Nephron (organoid): Measurements from ENCODE around the gene PNRC2.
"Not testable (repeated sequence)": the region's sequence is repeated elsewhere in the genome, so short reads cannot be mapped to it uniquely, and the experiment has no call there.

Experiments
- H3K27ac Mint-ChIP-seq, 3 experiments: 2 replicates each; pipeline ENCODE4 v1.8.0; 2020; ENCODE audit warnings: mixed read lengths in 3 of 3, mild to moderate bottlenecking in 2 of 3, moderate library complexity in 1 of 3
- H3K27me3 Mint-ChIP-seq: 2 replicates; pipeline ENCODE4 v1.8.0; 2021; ENCODE audit warnings: low read depth, mild to moderate bottlenecking, moderate library complexity, mixed read lengths
- H3K36me3 Mint-ChIP-seq: 2 replicates; pipeline ENCODE4 v1.8.0; 2020; ENCODE audit warnings: low read depth, mixed read lengths
- H3K4me1 Mint-ChIP-seq: 2 replicates; pipeline ENCODE4 v1.8.0; 2020; ENCODE audit warnings: mixed read lengths
- H3K4me3 Mint-ChIP-seq, 3 experiments: 2 replicates each; pipeline ENCODE4 v1.8.0; 2020; ENCODE audit warnings: mild to moderate bottlenecking in 3 of 3, mixed read lengths in 3 of 3, moderate library complexity in 2 of 3
- H3K9me3 Mint-ChIP-seq: 2 replicates; pipeline ENCODE4 v1.8.0; 2020; ENCODE audit warnings: mixed read lengths
- TF ChIP-seq, protein P1 (sequence below), 3 experiments: fragments of 200-600 bp; sonication (generic); IDR thresholded peaks; one replicate each; pipeline ENCODE4 v1.5.0; 2021; ENCODE audit warnings: antibody characterized with exemption in 3 of 3; ENCODE audit not compliant: unreplicated experiment in 3 of 3

Gene PNRC2

DNA sequence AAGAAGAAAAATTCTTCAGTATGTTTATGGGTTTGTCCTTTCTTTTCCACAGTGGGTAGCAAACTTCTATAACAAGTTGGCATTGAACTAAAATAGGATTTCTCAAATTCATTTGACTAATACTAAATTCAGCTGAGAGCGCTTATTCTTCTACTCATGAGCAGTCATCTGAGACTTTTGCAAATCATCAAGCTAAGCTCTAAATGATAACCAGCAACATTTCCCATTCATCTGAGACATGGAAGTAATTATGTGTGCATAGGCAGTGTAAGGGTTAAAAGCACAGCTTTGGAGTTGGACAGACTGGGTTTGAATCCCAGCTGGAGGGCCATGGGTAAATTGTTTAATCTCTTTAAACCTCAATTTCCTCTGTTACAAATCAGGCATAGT is 28.1 kb upstream of the PNRC2 start:
- Mint-ChIP-seq H3K27ac (peak overlapping the region; percentile 66 to 82 (median 81)), H3K4me1 (peaks cover 7% of the 10 kb centered on the region), H3K9me3 (no peaks in the 10 kb centered on the region), H3K36me3 (no peaks in the 10 kb centered on the region), H3K27me3 (peaks cover 12% of the 10 kb centered on the region), H3K4me3 (no peak overlapping the region)
- TF ChIP-seq, protein P1, sequence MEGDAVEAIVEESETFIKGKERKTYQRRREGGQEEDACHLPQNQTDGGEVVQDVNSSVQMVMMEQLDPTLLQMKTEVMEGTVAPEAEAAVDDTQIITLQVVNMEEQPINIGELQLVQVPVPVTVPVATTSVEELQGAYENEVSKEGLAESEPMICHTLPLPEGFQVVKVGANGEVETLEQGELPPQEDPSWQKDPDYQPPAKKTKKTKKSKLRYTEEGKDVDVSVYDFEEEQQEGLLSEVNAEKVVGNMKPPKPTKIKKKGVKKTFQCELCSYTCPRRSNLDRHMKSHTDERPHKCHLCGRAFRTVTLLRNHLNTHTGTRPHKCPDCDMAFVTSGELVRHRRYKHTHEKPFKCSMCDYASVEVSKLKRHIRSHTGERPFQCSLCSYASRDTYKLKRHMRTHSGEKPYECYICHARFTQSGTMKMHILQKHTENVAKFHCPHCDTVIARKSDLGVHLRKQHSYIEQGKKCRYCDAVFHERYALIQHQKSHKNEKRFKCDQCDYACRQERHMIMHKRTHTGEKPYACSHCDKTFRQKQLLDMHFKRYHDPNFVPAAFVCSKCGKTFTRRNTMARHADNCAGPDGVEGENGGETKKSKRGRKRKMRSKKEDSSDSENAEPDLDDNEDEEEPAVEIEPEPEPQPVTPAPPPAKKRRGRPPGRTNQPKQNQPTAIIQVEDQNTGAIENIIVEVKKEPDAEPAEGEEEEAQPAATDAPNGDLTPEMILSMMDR (IDR thresholded peaks at IDR 0.05; ENCODE audit: unreplicated experiment in 3 of 3) = no peak

DNA sequence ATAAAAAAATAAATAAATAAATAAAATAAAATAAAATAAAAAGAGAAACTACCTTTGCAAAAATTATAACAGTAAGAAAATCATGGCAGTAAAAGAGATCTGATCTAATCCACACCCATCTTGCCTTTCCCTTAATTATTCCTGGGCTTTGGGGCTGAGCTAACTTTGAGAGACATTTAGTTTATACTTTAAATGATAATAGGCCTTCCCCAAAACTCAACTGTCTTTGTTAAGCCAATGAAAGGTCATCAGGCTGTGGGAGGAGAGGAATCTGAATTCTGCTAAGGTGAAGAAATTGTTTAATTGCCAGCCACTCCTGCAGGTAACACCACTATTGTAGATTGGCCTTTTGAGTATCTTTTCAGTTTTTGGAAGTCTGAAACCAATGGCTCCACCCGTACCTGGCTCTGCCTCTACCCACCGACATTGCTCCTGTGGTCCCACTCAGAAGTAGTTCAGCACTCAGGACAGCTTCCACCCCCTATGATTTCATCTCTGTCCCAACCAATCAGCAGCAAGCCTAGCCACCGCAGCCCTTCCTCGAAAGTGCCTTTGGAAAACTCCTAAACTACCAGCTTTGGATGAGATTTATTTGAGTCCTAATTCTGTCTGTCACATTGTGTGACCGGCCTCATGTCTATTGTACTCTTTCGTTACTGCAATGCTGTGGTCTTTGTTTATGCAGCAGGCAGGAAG is 23.0 kb upstream of the PNRC2 start:
- no peaks in the 10 kb centered on the region for H3K9me3 Mint-ChIP-seq
- H3K4me1 Mint-ChIP-seq = no peaks in the 10 kb centered on the region
- peak overlapping the region in 1 of 3 experiments; percentile 17 for H3K27ac Mint-ChIP-seq
- no peaks in the 10 kb centered on the region for H3K36me3 Mint-ChIP-seq
- TF ChIP-seq, protein P1 (IDR thresholded peaks at IDR 0.05; ENCODE audit: unreplicated experiment in 3 of 3) = no peak
- H3K27me3 Mint-ChIP-seq = peaks cover 9% of the 10 kb centered on the region
- H3K4me3 Mint-ChIP-seq = no peak overlapping the region

DNA sequence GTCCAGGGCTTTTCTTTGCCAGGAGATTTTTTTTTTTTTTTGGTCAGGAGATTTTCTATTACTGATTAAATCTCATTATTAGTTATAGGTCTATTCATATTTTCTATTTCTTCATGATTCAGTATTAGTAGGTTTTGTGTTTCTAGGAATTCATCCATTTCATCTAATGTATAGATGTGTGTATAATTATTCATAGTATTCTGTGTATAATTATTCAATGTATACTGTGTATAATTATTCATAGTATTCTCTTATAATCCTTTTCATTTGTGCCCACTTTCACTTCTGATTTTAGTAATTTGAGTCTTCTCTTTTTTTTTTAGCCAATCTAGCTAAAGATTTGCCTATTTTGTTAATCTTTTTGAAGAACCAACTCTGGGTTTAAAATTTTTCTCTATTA is 12.3 kb upstream of the PNRC2 start:
- Mint-ChIP-seq H3K9me3 (peaks cover 12% of the 10 kb centered on the region), H3K4me3 (no peak overlapping the region), H3K36me3 (no peaks in the 10 kb centered on the region), H3K27me3 (no peaks in the 10 kb centered on the region), H3K27ac (no peak overlapping the region), H3K4me1 (no peaks in the 10 kb centered on the region)
- TF ChIP-seq, protein P1 (IDR thresholded peaks at IDR 0.05; ENCODE audit: unreplicated experiment in 3 of 3) = no peak

DNA sequence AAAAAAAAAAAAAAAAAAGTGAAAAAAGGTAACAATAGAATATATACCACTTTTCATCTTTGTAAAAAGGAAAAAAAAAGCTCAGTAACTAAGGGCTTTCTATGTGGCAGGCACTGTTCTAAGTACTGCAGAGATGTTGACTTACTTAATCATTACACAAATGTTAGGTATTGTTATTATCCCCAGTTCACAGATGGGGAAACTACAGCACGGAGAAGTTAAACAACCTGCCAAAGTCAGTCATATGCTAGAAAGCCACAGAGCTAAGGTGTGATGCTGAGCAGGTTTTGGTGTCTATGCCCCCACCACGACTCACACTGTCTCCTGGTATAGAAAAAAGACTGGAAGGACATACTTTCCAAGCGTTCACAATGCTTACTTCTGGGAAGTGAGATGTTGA is 6.6 kb upstream of the PNRC2 start:
- Mint-ChIP-seq H3K4me1 (peaks cover 15% of the 10 kb centered on the region), H3K4me3 (no peak overlapping the region), H3K36me3 (no peaks in the 10 kb centered on the region), H3K9me3 (no peaks in the 10 kb centered on the region), H3K27me3 (no peaks in the 10 kb centered on the region), H3K27ac (no peak overlapping the region)
- TF ChIP-seq, protein P1 (IDR thresholded peaks at IDR 0.05; ENCODE audit: unreplicated experiment in 3 of 3) = no peak

DNA sequence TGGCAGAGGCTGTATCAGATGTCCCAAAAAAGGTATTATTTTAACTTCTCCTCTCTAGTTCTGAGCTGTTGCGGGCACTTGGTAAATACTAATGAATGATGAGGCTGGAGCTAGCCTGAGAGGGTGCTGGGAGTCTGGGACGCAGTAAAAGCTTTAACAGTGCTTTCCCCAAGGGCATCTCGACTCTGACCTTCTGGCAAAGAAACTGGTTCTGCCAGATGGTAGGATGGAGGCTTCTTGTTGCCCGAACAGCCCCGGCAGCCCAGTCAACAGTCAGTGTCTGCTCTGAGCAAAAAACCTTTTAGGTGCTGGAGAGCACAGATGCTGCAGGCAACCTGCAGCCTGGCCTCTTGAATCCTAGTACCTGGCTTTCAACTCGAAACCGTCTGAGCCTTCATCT is 2.5 kb upstream of the PNRC2 start:
- peak overlapping the region; percentile 85 to 96 (median 90) for H3K27ac Mint-ChIP-seq
- peak overlapping the region; percentile 64 to 80 (median 72) for H3K4me3 Mint-ChIP-seq
- peaks cover 40% of the 10 kb centered on the region for H3K4me1 Mint-ChIP-seq
- H3K9me3 Mint-ChIP-seq = no peaks in the 10 kb centered on the region
- H3K27me3 Mint-ChIP-seq = no peaks in the 10 kb centered on the region
- H3K36me3 Mint-ChIP-seq = peaks cover 23% of the 10 kb centered on the region
- TF ChIP-seq, protein P1 (IDR thresholded peaks at IDR 0.05; ENCODE audit: unreplicated experiment in 3 of 3) = no peak

DNA sequence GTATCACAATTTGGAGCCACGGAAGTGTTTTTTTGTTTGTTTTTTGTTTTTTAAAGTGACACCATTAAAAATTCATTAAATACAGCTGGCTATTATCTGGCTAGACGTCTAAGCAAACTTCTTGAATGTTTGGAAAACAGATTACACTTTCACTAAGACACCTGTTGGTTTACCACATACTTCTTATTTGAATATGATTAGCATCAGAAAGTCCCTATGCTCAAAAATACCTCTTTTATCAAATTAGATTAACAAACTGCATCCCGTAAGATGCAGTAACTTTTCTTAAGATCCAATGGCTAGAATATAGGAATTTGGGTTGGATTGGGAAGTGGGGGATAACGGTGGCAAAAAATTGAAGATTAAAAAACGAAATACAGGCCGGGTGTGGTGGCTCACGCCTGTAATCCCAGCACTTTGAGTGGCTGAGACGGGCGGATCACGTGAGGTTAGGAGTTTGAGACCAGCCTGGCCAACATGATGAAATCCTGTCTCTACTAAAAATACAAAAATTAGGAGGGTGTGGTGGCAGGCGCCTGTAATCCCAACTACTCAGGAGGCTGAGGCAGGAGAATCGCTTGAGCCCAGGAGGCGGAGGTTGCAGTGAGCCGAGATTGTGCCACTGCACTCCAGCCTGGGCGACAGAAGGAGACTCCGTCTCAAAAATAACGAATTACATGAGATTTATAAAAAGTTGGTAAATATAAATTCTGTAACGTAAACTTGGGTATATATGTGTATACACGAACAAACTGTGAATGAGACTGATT is 1.4 kb upstream of the PNRC2 start:
- H3K9me3 Mint-ChIP-seq, H3K27me3 Mint-ChIP-seq: not testable (repeated sequence)
- peaks cover 32% of the 10 kb centered on the region for H3K36me3 Mint-ChIP-seq
- peak overlapping the region; percentile 89 to 100 (median 100) for H3K4me3 Mint-ChIP-seq
- H3K4me1 Mint-ChIP-seq = peaks cover 47% of the 10 kb centered on the region
- H3K27ac Mint-ChIP-seq = peak overlapping the region; percentile 99 to 100 (median 100)
